Body of pancreas (tissue), 4 donors: ENCODE results near the gene AMOTL1.

Source experiments
- CTCF ChIP-seq, 7 experiments: fragments of 450-650 bp in 4 of 7; fragments of 200-600 bp in 3 of 7; sonication (generic) in 3 of 7; IDR thresholded peaks; one replicate each; pipeline ENCODE4 v1.5.1; 2016 to 2019; ENCODE audit warnings: antibody characterized with exemption in 7 of 7
- POLR2A ChIP-seq, 3 donors: fragments of 450-650 bp; IDR thresholded peaks; one replicate each; pipeline ENCODE4 v1.6.1; 2016; ENCODE audit warnings: antibody characterized with exemption in 3 of 3, mild to moderate bottlenecking in 2 of 3

- TF ChIP-seq CTCF (IDR thresholded peaks at IDR 0.05) (no peak), POLR2A (IDR thresholded peaks at IDR 0.05) (no peak)
Measured at GRCh38 chr11:94742665-94743064, 25.5 kb upstream of the AMOTL1 start.
